AG04449 (cell line): Measurements from ENCODE around the gene EP300.

Experiments
- CTCF ChIA-PET: fragments of 350-600 bp; formaldehyde crosslinking; extraction: SDS; loops from one replicate; lab custom pipeline; 2021; ENCODE audit warnings: antibody characterized with exemption; lab: Yijun Ruan, JAX
- POLR2A ChIA-PET: fragments of 400-600, 350-600 bp; formaldehyde crosslinking; extraction: SDS; loops from one replicate; lab custom pipeline; 2020; ENCODE audit warnings: antibody characterized with exemption, inconsistent platforms; lab: Yijun Ruan, JAX
- DNase-seq: peaks from one replicate; pipeline ENCODE4 v3.0.0-alpha.2; 2010; ENCODE audit warnings: low read depth, low spot score
- H3K4me3 ChIP-seq: 2 replicates; pipeline ENCODE4 v1.5.1; 2011; ENCODE audit warnings: low read depth, mild to moderate bottlenecking, control low read depth, low read length
- TF ChIP-seq, protein P1 (sequence below): IDR thresholded peaks from one replicate; pipeline ENCODE4 v1.5.1; 2011; ENCODE audit warnings: mild to moderate bottlenecking, moderate library complexity, low read length, control low read depth, inconsistent platforms; ENCODE audit not compliant: insufficient read depth; ENCODE audit errors: missing control alignments

EP300 gene

GRCh38 chr22:41197038-41197972 lies 104.9 kb downstream of the EP300 start:
- POLR2A ChIA-PET, result no interaction called here
- DNase-seq, result no peak
- CTCF ChIA-PET, result interaction anchor here (1.2 to 1.8 kb wide), 4 partner anchors 8 to 275 kb away, joined by 3 to 8 read pairs (median 5); no protein-coding TSS in a partner anchor
- peak overlapping the region; percentile 82 for H3K4me3 ChIP-seq
- TF ChIP-seq, protein P1, sequence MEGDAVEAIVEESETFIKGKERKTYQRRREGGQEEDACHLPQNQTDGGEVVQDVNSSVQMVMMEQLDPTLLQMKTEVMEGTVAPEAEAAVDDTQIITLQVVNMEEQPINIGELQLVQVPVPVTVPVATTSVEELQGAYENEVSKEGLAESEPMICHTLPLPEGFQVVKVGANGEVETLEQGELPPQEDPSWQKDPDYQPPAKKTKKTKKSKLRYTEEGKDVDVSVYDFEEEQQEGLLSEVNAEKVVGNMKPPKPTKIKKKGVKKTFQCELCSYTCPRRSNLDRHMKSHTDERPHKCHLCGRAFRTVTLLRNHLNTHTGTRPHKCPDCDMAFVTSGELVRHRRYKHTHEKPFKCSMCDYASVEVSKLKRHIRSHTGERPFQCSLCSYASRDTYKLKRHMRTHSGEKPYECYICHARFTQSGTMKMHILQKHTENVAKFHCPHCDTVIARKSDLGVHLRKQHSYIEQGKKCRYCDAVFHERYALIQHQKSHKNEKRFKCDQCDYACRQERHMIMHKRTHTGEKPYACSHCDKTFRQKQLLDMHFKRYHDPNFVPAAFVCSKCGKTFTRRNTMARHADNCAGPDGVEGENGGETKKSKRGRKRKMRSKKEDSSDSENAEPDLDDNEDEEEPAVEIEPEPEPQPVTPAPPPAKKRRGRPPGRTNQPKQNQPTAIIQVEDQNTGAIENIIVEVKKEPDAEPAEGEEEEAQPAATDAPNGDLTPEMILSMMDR, result peak; percentile 28

DNA sequence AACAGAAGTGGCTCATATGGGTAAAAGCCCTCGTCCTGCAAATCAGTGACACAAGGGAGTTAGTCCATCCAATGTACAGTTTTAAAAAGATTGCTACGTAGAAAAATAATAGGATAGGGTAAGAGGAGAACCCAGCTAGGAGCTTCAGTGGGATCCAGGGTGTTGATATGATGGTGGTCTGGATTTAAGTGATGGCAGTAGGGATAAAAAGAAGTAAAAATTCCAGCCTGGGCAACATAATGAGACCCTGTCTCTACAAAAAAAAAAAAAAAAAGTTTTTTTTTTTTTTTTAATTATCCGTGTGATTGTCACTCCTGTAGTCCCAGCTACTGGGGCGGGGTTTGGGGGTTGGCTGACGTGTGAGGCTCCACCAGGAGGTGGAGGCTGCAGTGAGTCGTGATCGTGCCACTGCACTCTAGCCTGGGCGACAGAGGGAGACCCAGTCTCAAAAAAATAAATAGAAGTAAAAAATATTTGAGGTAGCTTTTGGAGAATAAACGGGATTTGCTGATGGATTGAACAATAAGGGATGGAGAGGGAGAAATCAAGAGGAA lies 105.7 kb downstream of the EP300 start:
- no peak for DNase-seq
- CTCF ChIA-PET, result interaction anchor here (1.2 to 1.8 kb wide), 4 partner anchors 9 to 275 kb away, joined by 3 to 8 read pairs (median 5); no protein-coding TSS in a partner anchor
- POLR2A ChIA-PET, result no interaction called here
- TF ChIP-seq, protein P1, result no peak
- peak overlapping the region; percentile 82 for H3K4me3 ChIP-seq

- POLR2A ChIA-PET, result no interaction called here
- DNase-seq, result no peak
- H3K4me3 ChIP-seq, result no peak overlapping the region
- TF ChIP-seq, protein P1, result no peak
- CTCF ChIA-PET, result no interaction called here
Measured at GRCh38 chr22:41201141-41201540, 108.7 kb downstream of the EP300 start.

DNA sequence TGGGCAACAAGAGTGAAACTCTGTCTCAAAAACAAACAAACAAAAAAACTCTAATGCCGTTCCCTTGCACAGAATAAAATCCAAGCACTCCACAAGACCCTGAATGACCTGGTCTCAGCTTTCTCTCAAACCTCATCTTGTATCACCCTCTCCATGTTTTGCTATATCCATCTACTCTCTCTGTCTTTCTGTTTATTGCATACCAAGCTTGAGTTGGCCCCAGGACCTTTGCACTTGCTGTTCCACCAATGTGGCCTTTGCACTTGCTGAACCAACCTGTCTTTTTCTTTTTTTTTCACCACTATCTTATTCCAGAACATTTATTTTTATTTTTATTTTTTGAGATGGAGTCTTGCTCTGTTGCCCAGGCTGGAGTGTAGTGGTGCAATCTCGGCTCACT lies 110.7 kb downstream of the EP300 start:
- ChIA-PET CTCF (interaction anchor here (1.1 kb wide), 1 partner anchor 281 kb away, joined by 3 read pairs; no protein-coding TSS in a partner anchor), POLR2A (no interaction called here)
- TF ChIP-seq, protein P1, result no peak
- DNase-seq, result no peak
- H3K4me3 ChIP-seq, result no peak overlapping the region

- TF ChIP-seq, protein P1, result no peak
- H3K4me3 ChIP-seq, result no peak overlapping the region
- ChIA-PET POLR2A (no interaction called here), CTCF (no interaction called here)
- DNase-seq, result no peak
Measured at GRCh38 chr22:41204066-41204465, 111.7 kb downstream of the EP300 start.
